IMR-90 (cell line): ENCODE results near the gene HMOX1. TPM values are rescaled to one million over a fixed set of nuclear protein-coding genes. Genes with fewer than 3 reads are reported as not detected.

Source experiments
- ATAC-seq: fragments of 200-7000 bp; cut with Tn5 transposase; 2 replicates; pipeline ENCODE4 v1.9.1; 2020; ENCODE audit warnings: low read depth, mild to moderate bottlenecking, moderate library complexity
- BruUV-seq: library from RNA; stranded (reverse); fragments of 400-500 nt; replicated peaks from 2 replicates; lab custom pipeline; 2021; lab: Mats Ljungman, UMichigan
- CTCF ChIA-PET: fragments of 300-600 bp; formaldehyde crosslinking; extraction: SDS; loops from one replicate; lab custom pipeline; 2021; ENCODE audit warnings: antibody characterized with exemption; lab: Yijun Ruan, JAX
- POLR2A ChIA-PET: fragments of 300-600 bp; sonication (Branson Sonifier 250); formaldehyde crosslinking; loops from one replicate; lab custom pipeline; 2022; ENCODE audit warnings: antibody characterized with exemption; ENCODE audit not compliant: unreplicated experiment; lab: Charles Lee
- DNase-seq: peaks from one replicate; pipeline ENCODE4 v3.0.0; 2013
- H2AFZ ChIP-seq: replicated peaks from 2 replicates; pipeline ENCODE3; 2013; ENCODE audit warnings: low read length, mild to moderate bottlenecking; ENCODE audit not compliant: poor library complexity
- H2AK5ac ChIP-seq: 2 replicates; pipeline ENCODE4 v1.6.1; 2013; ENCODE audit warnings: low read depth, low read length, inconsistent platforms
- H2AK9ac ChIP-seq: replicated peaks from 2 replicates; pipeline ENCODE3; 2013; ENCODE audit warnings: mild to moderate bottlenecking, low read depth, low read length, moderate library complexity; ENCODE audit not compliant: poor library complexity
- H2BK120ac ChIP-seq: 2 replicates; pipeline ENCODE4 v1.6.1; 2013; ENCODE audit warnings: low read depth, low read length, inconsistent platforms
- H2BK15ac ChIP-seq: 3 replicates; pipeline ENCODE4 v1.6.1; 2013; ENCODE audit warnings: low read depth, low read length, inconsistent platforms
- H2BK20ac ChIP-seq: 2 replicates; pipeline ENCODE4 v1.6.1; 2013; ENCODE audit warnings: low read depth, mild to moderate bottlenecking, inconsistent platforms, low read length, moderate library complexity
- H2BK5ac ChIP-seq: 2 replicates; pipeline ENCODE4 v1.6.1; 2013; ENCODE audit warnings: mild to moderate bottlenecking, low read depth, low read length, inconsistent platforms; ENCODE audit not compliant: poor library complexity, severe bottlenecking
- H3K14ac ChIP-seq: replicated peaks from 2 replicates; pipeline ENCODE4 v1.6.1; 2013; ENCODE audit warnings: low read depth, low read length, inconsistent platforms
- H3K18ac ChIP-seq: 2 replicates; pipeline ENCODE4 v1.6.1; 2013; ENCODE audit warnings: low read depth, low read length, control low read depth
- H3K23ac ChIP-seq: 2 replicates; pipeline ENCODE4 v1.6.1; 2013; ENCODE audit warnings: low read depth, low read length, inconsistent platforms
- H3K27ac ChIP-seq: 2 replicates; pipeline ENCODE4 v1.5.1; 2013; ENCODE audit warnings: mild to moderate bottlenecking, control low read depth, low read length; ENCODE audit not compliant: insufficient read depth
- H3K27me3 ChIP-seq: 2 replicates; pipeline ENCODE4 v1.6.1; 2013; ENCODE audit warnings: low read length; ENCODE audit not compliant: control insufficient read depth, insufficient read depth
- H3K36me3 ChIP-seq: 2 replicates; pipeline ENCODE4 v1.6.1; 2013; ENCODE audit warnings: low read length, mixed read lengths; ENCODE audit not compliant: control insufficient read depth, insufficient read depth
- H3K4ac ChIP-seq: 2 replicates; pipeline ENCODE4 v1.6.1; 2013; ENCODE audit warnings: low read depth, low read length, inconsistent platforms
- H3K4me1 ChIP-seq: 2 replicates; pipeline ENCODE4 v1.6.1; 2013; ENCODE audit warnings: low read length, mixed read lengths; ENCODE audit not compliant: control insufficient read depth, insufficient read depth
- H3K4me2 ChIP-seq: 2 replicates; pipeline ENCODE4 v1.6.1; 2013; ENCODE audit warnings: low read depth, mild to moderate bottlenecking, control low read depth, low read length, moderate library complexity
- H3K4me3 ChIP-seq: 2 replicates; pipeline ENCODE4 v1.5.1; 2013; ENCODE audit warnings: low read depth, mild to moderate bottlenecking, control low read depth, low read length, moderate library complexity; ENCODE audit not compliant: insufficient read depth
- H3K56ac ChIP-seq: 2 replicates; pipeline ENCODE4 v1.6.1; 2013; ENCODE audit warnings: low read length, inconsistent platforms; ENCODE audit not compliant: insufficient read depth; ENCODE audit errors: extremely low read depth
- H3K79me1 ChIP-seq, 2 experiments: 2 replicates each; pipeline ENCODE4 v1.6.1; 2013; ENCODE audit warnings: low read length in 2 of 2, inconsistent platforms in 1 of 2, low read depth in 1 of 2
- H3K9ac ChIP-seq: 2 replicates; pipeline ENCODE4 v1.6.1; 2013; ENCODE audit warnings: low read depth, low read length, control low read depth
- H3K9me1 ChIP-seq: 2 replicates; pipeline ENCODE4 v1.6.1; 2013; ENCODE audit warnings: low read length, inconsistent platforms; ENCODE audit not compliant: insufficient read depth
- H3K9me3 ChIP-seq: 2 replicates; pipeline ENCODE4 v1.6.1; 2013; ENCODE audit warnings: low read length; ENCODE audit not compliant: control insufficient read depth, insufficient read depth
- H4K20me1 ChIP-seq: 2 replicates; pipeline ENCODE4 v1.6.1; 2013; ENCODE audit warnings: low read length, inconsistent platforms; ENCODE audit not compliant: insufficient read depth
- H4K5ac ChIP-seq: 2 replicates; pipeline ENCODE4 v1.6.1; 2013; ENCODE audit warnings: mild to moderate bottlenecking, low read depth, low read length, control low read depth
- H4K8ac ChIP-seq, 2 experiments: 2 replicates each; pipeline ENCODE4 v1.6.1; 2013; ENCODE audit warnings: low read depth in 2 of 2, low read length in 2 of 2, control low read depth in 1 of 2, inconsistent platforms in 1 of 2
- H4K91ac ChIP-seq: 2 replicates; pipeline ENCODE4 v1.6.1; 2013; ENCODE audit warnings: low read depth, low read length, inconsistent platforms; ENCODE audit not compliant: insufficient read depth
- BHLHE40 ChIP-seq: fragments of 150-350 bp; IDR thresholded peaks from 2 replicates; pipeline ENCODE4 v1.6.1; 2016; ENCODE audit warnings: mild to moderate bottlenecking, low read depth, low read length
- CEBPB ChIP-seq: IDR thresholded peaks from 2 replicates; pipeline ENCODE4 v1.6.1; 2012; ENCODE audit warnings: low read depth, low read length, improper control_type of control experiment
- CTCF ChIP-seq: conservative IDR thresholded peaks from 2 replicates; pipeline ENCODE4 v1.5.1; 2012; ENCODE audit warnings: mild to moderate bottlenecking, low read depth, low read length, improper control_type of control experiment
- ELK1 ChIP-seq: fragments of 150-350 bp; IDR thresholded peaks from 2 replicates; pipeline ENCODE4 v1.6.1; 2016; ENCODE audit warnings: low read depth, mild to moderate bottlenecking, low read length, moderate library complexity, borderline replicate concordance
- FOS ChIP-seq: fragments of 150-350 bp; IDR thresholded peaks from 2 replicates; pipeline ENCODE4 v1.6.1; 2016; ENCODE audit warnings: low read depth, low read length
- MAFK ChIP-seq: IDR thresholded peaks from 2 replicates; pipeline ENCODE4 v1.6.1; 2012; ENCODE audit warnings: low read depth, low read length, improper control_type of control experiment
- MAZ ChIP-seq: IDR thresholded peaks from 2 replicates; pipeline ENCODE4 v1.6.1; 2012; ENCODE audit warnings: low read depth, mild to moderate bottlenecking, low read length, improper control_type of control experiment, moderate library complexity, borderline replicate concordance
- MXI1 ChIP-seq: IDR thresholded peaks from 2 replicates; pipeline ENCODE4 v1.6.1; 2012; ENCODE audit warnings: low read depth, mild to moderate bottlenecking, low read length, moderate library complexity, borderline replicate concordance
- NFE2L2 ChIP-seq: fragments of 150-350 bp; IDR thresholded peaks from 2 replicates; pipeline ENCODE4 v1.6.1; 2016; ENCODE audit warnings: low read depth, mild to moderate bottlenecking, low read length
- RAD21 ChIP-seq: IDR thresholded peaks from 2 replicates; pipeline ENCODE4 v1.6.1; 2012; ENCODE audit warnings: low read length, improper control_type of control experiment
- RCOR1 ChIP-seq: IDR thresholded peaks from 2 replicates; pipeline ENCODE4 v1.6.1; 2012; ENCODE audit warnings: mild to moderate bottlenecking, low read length, improper control_type of control experiment; ENCODE audit not compliant: insufficient replicate concordance
- RFX5 ChIP-seq: IDR thresholded peaks from 2 replicates; pipeline ENCODE4 v1.8.0; 2012; ENCODE audit warnings: low read depth, mild to moderate bottlenecking, low read length, moderate library complexity
- SMC3 ChIP-seq: fragments of 150-350 bp; IDR thresholded peaks from 2 replicates; pipeline ENCODE4 v1.6.1; 2016; ENCODE audit warnings: low read depth, mild to moderate bottlenecking, antibody characterized with exemption, low read length, moderate library complexity
- USF2 ChIP-seq: fragments of 150-350 bp; IDR thresholded peaks from 2 replicates; pipeline ENCODE4 v1.6.1; 2017; ENCODE audit warnings: mild to moderate bottlenecking, antibody characterized with exemption, low read length, low read depth
- WGBS, 2 experiments: methylation state at CpG; one replicate each; pipeline versions ENCODE4 v1.1.5 to v1.1.7; 2013; ENCODE audit warnings: missing lambda C conversion rate in 2 of 2; ENCODE audit not compliant: insufficient read length in 1 of 2; ENCODE audit errors: extremely low coverage in 2 of 2; 5-methylcytosine and 5-hydroxymethylcytosine counted together
- dilution Hi-C: fragments of 300-500 bp; cut with HindIII; formaldehyde crosslinking; loops from one replicate; pipeline ENCODE4 v1.14.3; 2018; ENCODE audit warnings: low sequenced_read_pairs; ENCODE audit not compliant: unreplicated experiment
- in situ Hi-C: fragments of 300-500 bp; cut with MboI; formaldehyde crosslinking; loops from 3 replicates; pipeline ENCODE4 v1.14.3; 2019; ENCODE audit warnings: low sequenced_read_pairs, inconsistent platforms, mixed read lengths
- intact Hi-C: fragments of 100-400 bp; cut with micrococcal nuclease; formaldehyde crosslinking; loops from 2 replicates; pipeline ENCODE4 v1.10.0; 2022
- polyA plus RNA-seq, 3 experiments: library from polyadenylated mRNA; depleted of rRNA; stranded (reverse); fragments of >200 nt; gene quantifications; 2 replicates each; pipeline ENCODE4 v1.2.3, GENCODE V29; 2012; ENCODE audit warnings: low replicate concordance in 1 of 3
- total RNA-seq: library from RNA; depleted of rRNA; stranded (reverse); fragments of >200 nt; gene quantifications from 2 replicates; pipeline ENCODE4 v1.2.3, GENCODE V29; 2012

HMOX1 gene
- total and polyA plus RNA-seq, 2 of the 4 experiments (the other 2 are of a cell fraction), result 23.1 to 50.5 TPM

- H2BK5ac ChIP-seq, result no peak overlapping the region
- ChIA-PET POLR2A (no interaction called here), CTCF (no interaction called here)
- no peak overlapping the region for H2AK9ac ChIP-seq
- no TSS peak for BruUV-seq
- no peak for ATAC-seq
- no peak overlapping the region for H3K56ac ChIP-seq
- H3K27me3 ChIP-seq, result no peaks in the 10 kb centered on the region
- peak overlapping the region; percentile 0; the same call in 1 of the 2 replicates for H2AK5ac ChIP-seq
- H3K36me3 ChIP-seq, result peaks cover 10% of the 10 kb centered on the region
- in situ Hi-C loops, result no loop called here
- H3K4me2 ChIP-seq, result no peak overlapping the region
- H3K9me1 ChIP-seq, result no peaks in the 10 kb centered on the region; the same call in 1 of the 2 replicates
- H4K20me1 ChIP-seq, result peaks cover 7% of the 10 kb centered on the region; the same call in 1 of the 2 replicates
- no peak overlapping the region; the same call in 1 of the 2 replicates for H4K91ac ChIP-seq
- no peaks in the 10 kb centered on the region for H3K9me3 ChIP-seq
- dilution Hi-C loops, result no loop called here
- peaks cover 0 to 23% of the 10 kb centered on the region in 2 experiments; a peak in 2 of 4 replicates for H3K79me1 ChIP-seq
- no peak overlapping the region for H2BK15ac ChIP-seq
- no peak overlapping the region for H3K14ac ChIP-seq
- H3K4ac ChIP-seq, result no peak overlapping the region; the same call in 1 of the 2 replicates
- H4K8ac ChIP-seq, result peak overlapping the region in 1 of 2 experiments; percentile 14; a peak in 2 of 4 replicates
- TF ChIP-seq BHLHE40 (no peak), ELK1 (no peak), CEBPB (no peak), USF2 (no peak), RFX5 (no peak), RAD21 (no peak), MAZ (no peak), MXI1 (no peak), NFE2L2 (no peak), FOS (no peak), RCOR1 (no peak), CTCF (no peak), MAFK (no peak), SMC3 (no peak)
- intact Hi-C loops, result no loop called here
- H3K4me3 ChIP-seq, result no peak overlapping the region
- no peak overlapping the region; the same call in 1 of the 2 replicates for H3K27ac ChIP-seq
- DNase-seq, result no peak
- no peak overlapping the region for H2BK120ac ChIP-seq
- no CpG with 5 or more reads among the region's 5 CpGs for WGBS, 2 experiments
- 0 out of 2 replicates have a peak overlapping the region, but pooled peaks have one; percentile 1 for H4K5ac ChIP-seq
- no peak overlapping the region for H3K23ac ChIP-seq
- H3K18ac ChIP-seq, result 0 out of 2 replicates have a peak overlapping the region, but pooled peaks have one; percentile 42
- H2BK20ac ChIP-seq, result no peak overlapping the region
- H3K9ac ChIP-seq, result no peak overlapping the region
- H3K4me1 ChIP-seq, result peaks cover 18% of the 10 kb centered on the region
- peak overlapping the region; percentile 37 for H2AFZ ChIP-seq
These were observed 45.9 kb downstream of the HMOX1 start for GRCh38 chr22:35426801-35427140.
